ENCODE results near the gene RC3H2. TPM values are rescaled to one million over a fixed set of nuclear protein-coding genes. Genes with fewer than 3 reads are reported as not detected.

The RC3H2 gene
- total RNA-seq, 1 experiment from 2014 or later = 37.5 TPM

DNA sequence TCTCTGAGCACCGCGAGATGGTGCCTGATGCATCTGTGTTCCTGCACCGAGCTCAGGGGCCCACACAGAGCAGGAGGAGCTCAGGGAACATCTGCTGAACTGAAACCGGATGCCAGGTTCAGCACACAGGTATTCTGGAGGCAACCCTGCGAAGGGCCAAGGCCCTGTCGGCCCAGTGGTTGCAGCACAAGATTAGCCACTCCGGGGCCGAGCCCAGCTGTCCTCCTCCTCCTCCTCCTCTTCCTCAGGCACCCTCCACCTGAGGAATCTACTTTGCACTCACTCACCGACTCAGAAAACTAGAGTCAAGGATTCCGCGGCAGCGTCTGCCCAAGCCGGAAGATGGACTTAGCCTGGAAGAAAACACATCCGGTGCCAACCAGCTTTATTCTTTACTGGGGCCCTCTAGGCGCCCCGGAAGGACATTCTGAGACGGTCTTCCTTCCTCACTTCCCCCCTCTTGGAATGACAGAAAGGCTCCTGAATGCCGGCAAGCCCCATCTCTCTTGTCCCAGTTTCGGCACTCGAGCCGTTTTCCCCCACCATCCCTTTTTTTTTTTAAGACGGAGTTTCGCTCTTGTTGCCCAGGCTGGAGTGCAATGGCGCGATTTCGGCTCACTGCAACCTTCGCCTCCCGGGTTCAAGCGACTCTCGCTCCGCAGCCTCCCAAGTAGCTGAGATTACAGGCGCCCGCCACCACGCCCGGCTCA lies 8.0 kb upstream of the RC3H2 start, which contains the start of gene ZBTB6 (continued):
- TF ChIP-seq, protein P1, sequence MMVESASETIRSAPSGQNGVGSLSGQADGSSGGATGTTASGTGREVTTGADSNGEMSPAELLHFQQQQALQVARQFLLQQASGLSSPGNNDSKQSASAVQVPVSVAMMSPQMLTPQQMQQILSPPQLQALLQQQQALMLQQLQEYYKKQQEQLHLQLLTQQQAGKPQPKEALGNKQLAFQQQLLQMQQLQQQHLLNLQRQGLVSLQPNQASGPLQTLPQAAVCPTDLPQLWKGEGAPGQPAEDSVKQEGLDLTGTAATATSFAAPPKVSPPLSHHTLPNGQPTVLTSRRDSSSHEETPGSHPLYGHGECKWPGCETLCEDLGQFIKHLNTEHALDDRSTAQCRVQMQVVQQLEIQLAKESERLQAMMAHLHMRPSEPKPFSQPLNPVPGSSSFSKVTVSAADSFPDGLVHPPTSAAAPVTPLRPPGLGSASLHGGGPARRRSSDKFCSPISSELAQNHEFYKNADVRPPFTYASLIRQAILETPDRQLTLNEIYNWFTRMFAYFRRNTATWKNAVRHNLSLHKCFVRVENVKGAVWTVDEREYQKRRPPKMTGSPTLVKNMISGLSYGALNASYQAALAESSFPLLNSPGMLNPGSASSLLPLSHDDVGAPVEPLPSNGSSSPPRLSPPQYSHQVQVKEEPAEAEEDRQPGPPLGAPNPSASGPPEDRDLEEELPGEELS (CRISPR knock-in tag; IDR thresholded peaks at IDR 0.05) = 0 out of 2 replicates have a peak, but pooled peaks have one; percentile 37
- TF ChIP-seq FOXP1 (CRISPR knock-in tag; IDR thresholded peaks at IDR 0.05; ENCODE audit: borderline replicate concordance) = peak; percentile 53; the same call in 1 of the 2 replicates
- peak; percentile 66 for TF ChIP-seq GABPB1 (CRISPR knock-in tag; IDR thresholded peaks at IDR 0.05)
- TF ChIP-seq, protein P2, sequence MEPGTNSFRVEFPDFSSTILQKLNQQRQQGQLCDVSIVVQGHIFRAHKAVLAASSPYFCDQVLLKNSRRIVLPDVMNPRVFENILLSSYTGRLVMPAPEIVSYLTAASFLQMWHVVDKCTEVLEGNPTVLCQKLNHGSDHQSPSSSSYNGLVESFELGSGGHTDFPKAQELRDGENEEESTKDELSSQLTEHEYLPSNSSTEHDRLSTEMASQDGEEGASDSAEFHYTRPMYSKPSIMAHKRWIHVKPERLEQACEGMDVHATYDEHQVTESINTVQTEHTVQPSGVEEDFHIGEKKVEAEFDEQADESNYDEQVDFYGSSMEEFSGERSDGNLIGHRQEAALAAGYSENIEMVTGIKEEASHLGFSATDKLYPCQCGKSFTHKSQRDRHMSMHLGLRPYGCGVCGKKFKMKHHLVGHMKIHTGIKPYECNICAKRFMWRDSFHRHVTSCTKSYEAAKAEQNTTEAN (CRISPR knock-in tag; IDR thresholded peaks at IDR 0.05) = peak; percentile 50; the same call in 1 of the 2 replicates
- TF ChIP-seq KAT7 (CRISPR knock-in tag; IDR thresholded peaks at IDR 0.05; ENCODE audit: borderline replicate concordance) = no peak
- no peak for TF ChIP-seq SMAD3 (CRISPR knock-in tag; IDR thresholded peaks at IDR 0.05; ENCODE audit: borderline replicate concordance)
- TF ChIP-seq FOXK1 (CRISPR knock-in tag; IDR thresholded peaks at IDR 0.05) = peak; percentile 65; the same call in 1 of the 2 replicates
- peak; percentile 90 for TF ChIP-seq NR2C2 (CRISPR knock-in tag; IDR thresholded peaks at IDR 0.05)
- no peak for TF ChIP-seq ELF4 (CRISPR knock-in tag; IDR thresholded peaks at IDR 0.05; ENCODE audit: low read depth)
- TF ChIP-seq GTF2I (CRISPR knock-in tag; conservative IDR thresholded peaks at IDR 0.05) = no peak
- 0 out of 2 replicates have a peak, but pooled peaks have one; percentile 7 for TF ChIP-seq PRRX2 (CRISPR knock-in tag; IDR thresholded peaks at IDR 0.05)
- no peak for TF ChIP-seq TP53 (CRISPR knock-in tag; IDR thresholded peaks at IDR 0.05)

DNA sequence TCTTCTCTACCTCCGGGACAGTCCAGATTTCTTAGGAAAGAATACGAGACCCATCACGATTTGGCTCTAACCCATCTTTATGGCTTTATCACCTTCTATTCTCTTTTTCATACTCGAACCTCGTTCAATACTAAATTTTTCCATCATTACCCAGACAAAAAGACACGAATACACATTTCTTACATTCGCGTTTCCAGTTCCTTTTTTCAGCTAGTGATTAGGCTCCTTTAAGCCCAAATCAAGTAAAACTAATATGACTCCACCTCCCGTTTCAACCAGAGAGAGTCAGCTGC lies 7.5 kb upstream of the RC3H2 start:
- DNase-seq (ENCODE audit: low spot score) (no peak), ATAC-seq (no peak)
- Mint-ChIP-seq H3K4me1 (peaks cover 12% of the 10 kb centered on the region; the same call in 1 of the 2 replicates), H3K27me3 (ENCODE audit: low read depth) (no peaks in the 10 kb centered on the region), H3K36me3 (peaks cover 24% of the 10 kb centered on the region), H3K9me3 (no peaks in the 10 kb centered on the region), H3K27ac (peak overlapping the region; percentile 96), H3K4me3 (peak overlapping the region; percentile 86)
- ChIA-PET POLR2A (interaction anchor here (0.6 to 2.5 kb wide), 11 partner anchors 7 to 185 kb away, joined by 3 to 44 read pairs (median 5); partner anchors contain the start of genes RABGAP1, RC3H2 and ZBTB26), CTCF (interaction anchor here (0.6 to 1.3 kb wide), 3 partner anchors 28 to 78 kb away, joined by 4 to 7 read pairs (median 5); partner anchors contain the start of gene RABGAP1)
- TF ChIP-seq MYBL2 (CRISPR knock-in tag; IDR thresholded peaks at IDR 0.05) (no peak; the same call in 1 of the 2 replicates), AR (CRISPR knock-in tag; IDR thresholded peaks at IDR 0.05) (no peak), NFYB (CRISPR knock-in tag; conservative IDR thresholded peaks at IDR 0.05; ENCODE audit: low read depth) (no peak), CDX4 (CRISPR knock-in tag; IDR thresholded peaks at IDR 0.05; ENCODE audit: borderline replicate concordance) (no peak), E2F5 (CRISPR knock-in tag; IDR thresholded peaks at IDR 0.05) (no peak)
- TF ChIP-seq, protein P3, sequence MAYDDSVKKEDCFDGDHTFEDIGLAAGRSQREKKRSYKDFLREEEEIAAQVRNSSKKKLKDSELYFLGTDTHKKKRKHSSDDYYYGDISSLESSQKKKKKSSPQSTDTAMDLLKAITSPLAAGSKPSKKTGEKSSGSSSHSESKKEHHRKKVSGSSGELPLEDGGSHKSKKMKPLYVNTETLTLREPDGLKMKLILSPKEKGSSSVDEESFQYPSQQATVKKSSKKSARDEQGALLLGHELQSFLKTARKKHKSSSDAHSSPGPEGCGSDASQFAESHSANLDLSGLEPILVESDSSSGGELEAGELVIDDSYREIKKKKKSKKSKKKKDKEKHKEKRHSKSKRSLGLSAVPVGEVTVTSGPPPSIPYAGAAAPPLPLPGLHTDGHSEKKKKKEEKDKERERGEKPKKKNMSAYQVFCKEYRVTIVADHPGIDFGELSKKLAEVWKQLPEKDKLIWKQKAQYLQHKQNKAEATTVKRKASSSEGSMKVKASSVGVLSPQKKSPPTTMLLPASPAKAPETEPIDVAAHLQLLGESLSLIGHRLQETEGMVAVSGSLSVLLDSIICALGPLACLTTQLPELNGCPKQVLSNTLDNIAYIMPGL (CRISPR knock-in tag; IDR thresholded peaks at IDR 0.05) = no peak
- TF ChIP-seq, protein P1 (CRISPR knock-in tag; IDR thresholded peaks at IDR 0.05) = no peak
- TF ChIP-seq, protein P2 (CRISPR knock-in tag; IDR thresholded peaks at IDR 0.05) = no peak

Data from WTC11 (cell line).